Suprapubic skin (tissue), 4 donors: ENCODE results near the gene STIP1. TPM values are rescaled to one million over a fixed set of nuclear protein-coding genes. Genes with fewer than 3 reads are reported as not detected.
A peak's percentile ranks its signal among the peaks of the same experiment; 100 is the strongest.

ENCODE experiments used
- DNase-seq, 2 donors: peaks; one replicate each; pipeline ENCODE4 v3.0.0-alpha.2; 2019; ENCODE audit warnings: low spot score in 2 of 2
- H3K27ac ChIP-seq: fragments of 200-600 bp; sonication (generic); one replicate; pipeline ENCODE4 v1.5.1; 2019
- H3K27me3 ChIP-seq: fragments of 200-600 bp; sonication (generic); one replicate; pipeline ENCODE4 v1.5.1; 2019
- H3K36me3 ChIP-seq: fragments of 200-600 bp; sonication (generic); one replicate; pipeline ENCODE4 v1.5.1; 2019
- H3K4me1 ChIP-seq: fragments of 200-600 bp; sonication (generic); one replicate; pipeline ENCODE4 v1.5.1; 2019
- H3K4me3 ChIP-seq: fragments of 200-600 bp; sonication (generic); one replicate; pipeline ENCODE4 v1.5.1; 2019; ENCODE audit warnings: mild to moderate bottlenecking
- H3K9me3 ChIP-seq: fragments of 200-600 bp; sonication (generic); one replicate; pipeline ENCODE4 v1.5.1; 2019
- EP300 ChIP-seq: sonication (generic); formaldehyde crosslinking; IDR thresholded peaks from one replicate; pipeline ENCODE4 v1.6.1; 2017; ENCODE audit warnings: antibody characterized with exemption
- POLR2A ChIP-seq, 2 donors: fragments of 450-650 bp; IDR thresholded peaks; one replicate each; pipeline ENCODE4 v1.6.1; 2017; ENCODE audit warnings: antibody characterized with exemption in 2 of 2, mild to moderate bottlenecking in 2 of 2, moderate library complexity in 2 of 2
- POLR2AphosphoS5 ChIP-seq, 3 donors: sonication (generic); formaldehyde crosslinking; IDR thresholded peaks; one replicate each; pipeline ENCODE4 v1.6.1; 2017; ENCODE audit warnings: antibody characterized with exemption in 3 of 3
- WGBS: methylation state at CpG from one replicate; pipeline ENCODE4 v1.1.5; 2018; 5-methylcytosine and 5-hydroxymethylcytosine counted together
- total RNA-seq, 4 donors: library from RNA; depleted of rRNA; stranded (reverse); fragments of >200 nt; gene quantifications; one replicate each; pipeline ENCODE4 v1.1.0, GENCODE V29; 2016
- TF ChIP-seq, protein P1 (sequence below), 2 donors: fragments of 200-600 bp in 1 of 2; fragments of 450-650 bp in 1 of 2; sonication (generic) in 1 of 2; IDR thresholded peaks; one replicate each; pipeline ENCODE4 v1.5.1; 2016 to 2019; ENCODE audit warnings: antibody characterized with exemption in 2 of 2, mild to moderate bottlenecking in 1 of 2, moderate library complexity in 1 of 2

The STIP1 gene
- total RNA-seq, 4 donors from 2014 or later = 47.1 to 93.9 (median 87.4) TPM

DNA sequence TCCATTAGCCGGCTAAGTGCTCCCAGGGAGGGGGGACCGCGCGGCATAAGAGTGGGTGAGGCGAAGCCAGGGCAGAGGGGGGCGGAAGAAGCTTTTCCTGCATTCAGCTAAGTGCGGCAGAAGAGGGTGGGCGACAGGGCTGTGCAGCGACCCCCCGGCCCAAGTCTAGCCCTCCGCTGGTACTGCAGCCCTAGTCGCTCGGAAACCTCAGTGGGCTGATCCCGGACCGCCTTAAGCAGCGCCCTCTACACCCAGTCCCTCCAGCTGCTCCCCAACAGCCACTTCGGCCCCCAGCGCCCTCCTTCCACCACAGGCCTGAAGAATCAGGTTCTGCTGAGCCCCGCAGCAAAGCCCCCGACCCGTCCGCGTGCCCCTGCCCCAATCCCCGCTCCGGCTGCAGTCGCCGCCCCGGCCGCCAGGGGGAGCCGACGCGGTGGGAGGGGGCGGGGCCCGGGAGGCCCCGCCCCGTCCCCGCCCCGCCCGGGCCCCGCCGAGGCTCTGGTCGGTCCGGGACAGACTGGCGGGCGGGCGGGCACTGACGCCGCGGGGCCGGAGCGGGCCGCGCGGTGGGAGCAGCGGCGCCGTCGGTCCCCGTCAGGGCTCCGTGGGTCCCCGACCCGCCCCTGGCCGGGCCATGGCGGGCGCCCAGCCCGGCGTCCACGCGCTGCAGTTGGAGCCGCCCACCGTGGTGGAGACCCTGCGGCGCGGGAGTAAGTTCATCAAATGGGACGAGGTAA is 65.2 kb downstream of the STIP1 start, which contains the start of gene PLCB3:
PLCB3 (plus strand) TSS at position 515 of the 737 bp plus-strand sequence; CDS start at position 635, 120 bp downstream.
- no peak for DNase-seq
- no peaks in the 10 kb centered on the region for H3K9me3 ChIP-seq
- H3K4me1 ChIP-seq = peaks cover 43% of the 10 kb centered on the region
- no peaks in the 10 kb centered on the region for H3K27me3 ChIP-seq
- H3K36me3 ChIP-seq = peaks cover 19% of the 10 kb centered on the region
- peak within 1 kb of the TSS; percentile 16 for H3K27ac ChIP-seq
- TF ChIP-seq, protein P1, sequence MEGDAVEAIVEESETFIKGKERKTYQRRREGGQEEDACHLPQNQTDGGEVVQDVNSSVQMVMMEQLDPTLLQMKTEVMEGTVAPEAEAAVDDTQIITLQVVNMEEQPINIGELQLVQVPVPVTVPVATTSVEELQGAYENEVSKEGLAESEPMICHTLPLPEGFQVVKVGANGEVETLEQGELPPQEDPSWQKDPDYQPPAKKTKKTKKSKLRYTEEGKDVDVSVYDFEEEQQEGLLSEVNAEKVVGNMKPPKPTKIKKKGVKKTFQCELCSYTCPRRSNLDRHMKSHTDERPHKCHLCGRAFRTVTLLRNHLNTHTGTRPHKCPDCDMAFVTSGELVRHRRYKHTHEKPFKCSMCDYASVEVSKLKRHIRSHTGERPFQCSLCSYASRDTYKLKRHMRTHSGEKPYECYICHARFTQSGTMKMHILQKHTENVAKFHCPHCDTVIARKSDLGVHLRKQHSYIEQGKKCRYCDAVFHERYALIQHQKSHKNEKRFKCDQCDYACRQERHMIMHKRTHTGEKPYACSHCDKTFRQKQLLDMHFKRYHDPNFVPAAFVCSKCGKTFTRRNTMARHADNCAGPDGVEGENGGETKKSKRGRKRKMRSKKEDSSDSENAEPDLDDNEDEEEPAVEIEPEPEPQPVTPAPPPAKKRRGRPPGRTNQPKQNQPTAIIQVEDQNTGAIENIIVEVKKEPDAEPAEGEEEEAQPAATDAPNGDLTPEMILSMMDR (IDR thresholded peaks at IDR 0.05) = peak; percentile 55 to 95
- TF ChIP-seq POLR2A (IDR thresholded peaks at IDR 0.05) (no peak), EP300 (no peak)
- whole genome bisulfite sequencing = 2% methylated on average over 17 of the region's 75 CpGs
- H3K4me3 ChIP-seq = peak within 1 kb of the TSS; percentile 85

DNA sequence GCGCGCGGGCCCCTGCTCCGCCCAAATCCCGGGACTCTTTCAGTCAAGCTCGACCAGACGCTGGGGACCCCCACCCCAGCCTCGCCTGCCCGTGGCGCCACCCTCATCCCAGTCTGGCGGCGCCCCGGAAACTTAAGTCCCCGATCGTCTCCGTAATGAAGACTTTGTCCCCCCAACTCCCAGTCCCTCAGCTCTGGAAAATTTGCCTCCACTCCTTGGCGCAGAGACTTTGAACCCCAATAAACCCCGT is 65.7 kb downstream of the STIP1 start:
- no peaks in the 10 kb centered on the region for H3K27me3 ChIP-seq
- DNase-seq = no peak
- peak overlapping the region; percentile 85 for H3K4me3 ChIP-seq
- peaks cover 24% of the 10 kb centered on the region for H3K36me3 ChIP-seq
- TF ChIP-seq, protein P1 (IDR thresholded peaks at IDR 0.05) = no peak
- TF ChIP-seq POLR2A (IDR thresholded peaks at IDR 0.05) (no peak), POLR2AphosphoS5 (IDR thresholded peaks at IDR 0.05) (no peak), EP300 (no peak)
- no peaks in the 10 kb centered on the region for H3K9me3 ChIP-seq
- WGBS = 0% methylated on average over 11 of the region's 18 CpGs
- H3K4me1 ChIP-seq = peaks cover 43% of the 10 kb centered on the region
- peak overlapping the region; percentile 16 for H3K27ac ChIP-seq

DNA sequence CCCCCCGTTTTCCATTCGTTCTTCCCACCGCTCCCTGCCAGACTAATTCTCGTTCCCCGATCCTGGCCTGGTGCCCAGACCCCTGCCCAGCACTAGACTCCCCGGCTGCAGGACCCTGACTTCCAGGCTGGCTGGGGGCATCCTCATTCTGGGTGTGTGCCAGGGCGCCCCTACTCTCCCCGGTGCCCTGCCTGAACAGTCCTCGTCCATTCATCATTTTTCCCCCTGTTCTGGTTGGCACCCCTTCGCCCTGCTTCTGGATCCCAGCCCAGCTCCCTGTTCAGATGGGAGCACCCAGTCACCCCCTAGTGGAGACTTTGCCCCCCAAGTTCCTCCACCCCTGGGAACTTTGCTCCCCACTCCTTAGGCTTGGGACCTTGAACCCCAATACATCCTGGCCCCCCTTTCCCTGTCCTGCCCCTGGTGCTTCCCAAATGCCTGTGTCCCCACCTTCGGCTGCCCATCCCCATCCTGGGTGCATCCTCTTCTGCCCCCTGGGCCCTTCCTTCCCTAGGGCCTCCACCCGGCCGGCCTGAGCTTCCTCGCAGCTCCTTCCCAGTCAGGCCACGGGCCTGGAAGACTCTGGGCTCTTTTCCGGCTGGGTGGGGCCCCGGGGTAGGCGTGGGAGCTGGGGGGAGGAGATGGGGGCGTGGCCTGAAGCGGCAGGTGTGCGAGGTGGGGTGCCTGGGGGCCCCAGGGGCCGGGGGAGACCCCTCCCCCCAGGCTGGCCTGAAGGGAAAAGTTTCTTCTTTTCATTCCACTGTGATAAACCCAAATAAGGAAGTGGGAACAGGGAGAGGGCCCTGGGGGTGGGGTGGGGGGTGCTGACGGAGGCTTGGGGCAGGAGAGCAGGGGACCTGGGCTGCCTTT is 66.3 kb downstream of the STIP1 start:
- Histone ChIP-seq H3K4me1 (peaks cover 39% of the 10 kb centered on the region), H3K9me3 (no peaks in the 10 kb centered on the region), H3K36me3 (peaks cover 30% of the 10 kb centered on the region), H3K27ac (no peak overlapping the region), H3K27me3 (no peaks in the 10 kb centered on the region), H3K4me3 (peak overlapping the region; percentile 85)
- DNase-seq = no peak
- under 1% methylated on average over 22 of the region's 23 CpGs for WGBS
- TF ChIP-seq EP300 (no peak), POLR2AphosphoS5 (IDR thresholded peaks at IDR 0.05) (no peak), POLR2A (IDR thresholded peaks at IDR 0.05) (no peak)
- TF ChIP-seq, protein P1 (IDR thresholded peaks at IDR 0.05) = no peak

DNA sequence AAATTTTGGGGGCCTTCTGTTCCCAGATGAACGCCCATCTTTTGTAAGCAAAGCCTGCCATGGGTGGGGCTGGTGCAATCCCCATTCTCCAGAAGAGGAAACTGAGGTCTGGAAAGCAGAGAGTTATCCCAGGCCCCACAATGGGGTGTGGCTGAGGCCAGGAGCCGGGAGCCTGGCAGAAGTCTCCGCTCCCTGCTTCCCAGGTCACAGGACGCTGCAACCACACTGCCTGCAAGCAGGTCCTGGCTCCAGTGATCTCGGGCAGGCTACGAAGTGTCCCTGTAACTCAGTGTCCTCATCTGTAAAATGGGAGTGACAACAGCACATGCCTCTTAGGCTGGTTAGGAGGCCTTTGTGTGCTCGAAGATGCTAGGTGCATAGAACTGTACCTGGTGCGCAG is 67.1 kb downstream of the STIP1 start:
- Histone ChIP-seq H3K4me1 (peaks cover 33% of the 10 kb centered on the region), H3K4me3 (peak overlapping the region; percentile 85)
- WGBS = 100% methylated on average over 2 of the region's 8 CpGs

More for the DNA sequence above, 67.1 kb downstream of the STIP1 start:
- DNase-seq = no peak
- Histone ChIP-seq H3K9me3 (no peaks in the 10 kb centered on the region), H3K27me3 (no peaks in the 10 kb centered on the region), H3K36me3 (peaks cover 37% of the 10 kb centered on the region), H3K27ac (no peak overlapping the region)
- no peak for TF ChIP-seq POLR2A (IDR thresholded peaks at IDR 0.05)
- TF ChIP-seq, protein P1 (IDR thresholded peaks at IDR 0.05) = no peak
- no peak for TF ChIP-seq EP300
- no peak for TF ChIP-seq POLR2AphosphoS5 (IDR thresholded peaks at IDR 0.05)
